ENCODE results near the gene PRR7.

The PRR7 gene

DNA sequence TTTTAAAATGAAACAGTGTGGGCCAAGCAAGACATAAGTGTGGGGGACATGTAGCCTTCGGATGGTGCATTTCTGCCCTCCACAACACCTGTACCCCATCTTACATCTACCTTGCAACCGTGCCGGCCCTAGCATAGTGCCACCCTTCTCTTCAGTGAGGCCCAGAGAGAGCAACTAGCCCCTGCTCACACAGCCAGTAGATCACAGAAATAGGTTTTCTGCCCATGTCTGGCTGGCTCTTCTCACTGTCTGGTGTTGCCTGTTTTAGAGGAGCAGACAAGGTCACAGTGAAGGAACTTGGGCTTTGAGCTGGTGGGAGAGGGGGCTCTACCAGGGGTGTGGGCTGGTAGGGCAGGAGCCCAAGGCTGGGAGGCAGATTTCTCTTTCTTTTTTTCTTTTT is 39.6 kb downstream of the PRR7 start:
- DNase-seq: no peak

GRCh38 chr5:177487144-177487543 is 40.5 kb downstream of the PRR7 start:
- DNase-seq: no peak

GRCh38 chr5:177487975-177488374 is 41.4 kb downstream of the PRR7 start:
- DNase-seq: no peak

DNA sequence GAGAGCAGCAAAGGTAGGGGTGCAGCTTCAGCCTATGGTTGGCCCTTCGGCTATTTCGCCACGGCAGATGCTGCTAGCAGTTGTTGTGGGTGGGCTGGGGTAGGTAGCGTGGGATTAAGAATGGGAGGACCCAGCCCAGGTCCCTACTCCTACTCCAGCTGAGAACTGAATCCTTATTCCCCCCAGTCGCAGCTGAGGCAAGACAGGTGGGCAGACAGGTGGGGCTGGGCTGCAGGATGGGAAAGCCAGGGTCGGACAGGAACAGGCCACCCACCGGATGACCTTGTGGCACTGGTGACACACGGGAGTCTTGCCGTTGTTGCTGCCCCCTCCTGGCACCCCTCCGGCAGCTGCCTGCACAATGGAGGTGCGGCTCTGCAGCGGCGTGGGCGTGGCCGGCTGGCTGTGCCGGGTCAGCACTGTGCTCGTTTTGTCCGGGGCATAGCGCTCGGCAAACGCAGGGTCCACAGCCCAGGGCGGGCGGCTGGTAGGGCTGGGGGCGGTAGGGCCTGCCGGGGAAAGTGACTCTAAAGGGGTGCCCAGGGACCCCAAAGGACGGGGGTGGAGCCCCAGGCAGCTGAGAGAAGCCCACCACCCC is 42.6 kb downstream of the PRR7 start:
- DNase-seq: no peak

DNA sequence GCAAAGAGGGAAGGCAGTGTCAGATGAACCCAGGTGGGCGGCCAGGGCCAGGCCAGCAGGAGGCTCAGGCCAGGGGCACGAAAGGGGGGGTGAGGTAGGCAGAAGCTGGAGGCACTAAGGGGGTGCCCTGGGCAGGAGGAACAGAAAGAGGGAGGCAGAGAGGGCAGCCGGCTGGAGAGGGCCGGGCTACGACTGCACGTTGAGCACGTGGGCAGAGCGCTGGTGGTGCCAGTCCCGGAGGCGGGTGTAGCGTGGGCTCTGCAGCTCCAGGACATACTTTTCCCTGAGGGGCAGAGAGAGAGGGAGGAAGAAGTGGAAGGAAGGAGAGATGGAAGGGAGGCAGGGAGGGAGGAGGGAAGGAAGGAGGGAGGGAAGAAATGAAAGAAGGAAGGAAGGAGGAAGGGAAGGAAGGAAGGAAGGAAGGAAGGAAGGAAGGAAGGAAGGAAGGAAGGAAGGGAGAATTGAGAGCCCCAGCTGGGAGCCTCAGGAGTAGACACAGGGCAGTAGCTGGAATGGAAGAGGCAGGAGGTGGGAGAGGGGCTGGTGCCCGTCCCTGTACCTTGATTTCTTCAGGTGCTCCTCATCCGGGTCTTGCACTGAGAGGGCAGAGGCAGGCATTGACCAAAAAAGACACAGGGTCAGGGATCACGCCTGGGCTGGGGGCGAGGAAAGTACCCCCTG is 43.8 kb downstream of the PRR7 start:
- no peak for DNase-seq

- DNase-seq: no peak
Observed at GRCh38 chr5:177490992-177491391, 44.4 kb downstream of the PRR7 start.

GRCh38 chr5:177491429-177491945 is 44.9 kb downstream of the PRR7 start:
- peak; percentile 80 for DNase-seq

GRCh38 chr5:177491983-177492746 is 45.6 kb downstream of the PRR7 start:
- DNase-seq: no peak

- no peak for DNase-seq
Observed at GRCh38 chr5:177492841-177493240, 46.2 kb downstream of the PRR7 start.

DNA sequence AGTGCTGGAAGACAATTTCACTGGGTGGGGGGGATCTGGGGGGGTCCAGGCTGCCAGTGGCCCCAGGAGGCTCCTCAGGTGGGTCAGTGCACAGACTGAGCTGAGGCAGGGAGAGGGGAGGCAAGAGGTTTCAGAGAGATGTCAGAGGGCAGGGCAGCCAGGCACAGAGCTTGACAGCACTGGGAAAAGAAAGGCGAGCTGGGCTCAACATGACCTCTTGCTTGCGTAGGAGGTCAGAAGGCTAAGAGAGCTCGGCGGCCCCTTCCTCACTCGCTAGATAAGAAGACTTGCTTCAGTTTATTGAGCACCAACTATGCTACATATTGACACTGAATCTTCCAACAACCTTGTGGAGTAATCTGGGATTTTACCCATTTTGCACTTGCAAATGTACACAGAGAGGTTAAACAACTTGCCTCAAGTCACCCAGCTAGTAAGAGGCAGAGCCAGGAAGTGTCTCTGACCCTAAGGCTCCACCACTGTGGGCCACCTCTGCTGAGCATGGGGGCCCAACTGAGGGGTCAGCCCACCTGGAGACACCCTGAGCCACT is 47.3 kb downstream of the PRR7 start:
- DNase-seq: no peak

DNA sequence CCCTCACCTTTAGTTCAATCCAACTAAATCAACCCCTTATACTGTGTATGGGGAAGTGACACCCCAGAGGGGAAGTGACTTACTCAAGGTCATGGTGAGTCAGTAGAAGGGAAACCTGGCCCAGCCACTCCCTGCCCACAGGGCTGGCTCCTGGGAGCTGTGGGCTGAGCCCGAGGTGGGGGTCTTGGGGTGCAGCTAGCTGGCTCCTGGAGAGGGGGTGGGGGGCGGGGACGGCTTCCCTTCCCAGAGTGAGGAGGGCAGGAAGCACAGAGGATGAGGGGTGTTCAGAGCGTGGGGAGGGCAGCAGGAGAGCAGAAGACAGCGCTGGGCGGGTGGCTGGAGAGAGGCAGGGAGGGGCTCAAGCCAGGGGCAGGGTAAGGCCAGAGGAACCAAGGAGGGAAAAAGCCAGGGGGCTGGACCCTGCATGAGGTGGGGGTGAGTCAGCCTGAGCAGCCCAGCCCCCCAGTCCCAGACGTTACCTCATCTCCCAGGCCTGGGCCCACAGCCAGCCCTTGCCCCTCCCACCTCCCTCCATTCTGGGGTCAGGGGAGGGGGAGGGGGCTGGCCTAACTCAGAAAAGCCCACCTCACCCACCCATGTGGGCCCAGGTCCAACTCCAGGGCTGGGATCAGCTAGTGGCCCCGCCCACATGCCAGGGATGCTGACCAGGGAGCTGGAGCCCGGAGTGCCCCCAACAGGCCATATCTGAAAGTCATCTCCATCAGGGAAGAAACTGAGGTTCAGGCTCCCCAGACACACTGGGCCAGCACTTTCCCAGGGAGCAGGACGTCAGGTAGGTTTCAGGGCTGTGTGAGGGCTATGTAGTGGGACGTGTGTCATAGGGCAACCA is 48.0 kb downstream of the PRR7 start:
- DNase-seq: no peak

DNA sequence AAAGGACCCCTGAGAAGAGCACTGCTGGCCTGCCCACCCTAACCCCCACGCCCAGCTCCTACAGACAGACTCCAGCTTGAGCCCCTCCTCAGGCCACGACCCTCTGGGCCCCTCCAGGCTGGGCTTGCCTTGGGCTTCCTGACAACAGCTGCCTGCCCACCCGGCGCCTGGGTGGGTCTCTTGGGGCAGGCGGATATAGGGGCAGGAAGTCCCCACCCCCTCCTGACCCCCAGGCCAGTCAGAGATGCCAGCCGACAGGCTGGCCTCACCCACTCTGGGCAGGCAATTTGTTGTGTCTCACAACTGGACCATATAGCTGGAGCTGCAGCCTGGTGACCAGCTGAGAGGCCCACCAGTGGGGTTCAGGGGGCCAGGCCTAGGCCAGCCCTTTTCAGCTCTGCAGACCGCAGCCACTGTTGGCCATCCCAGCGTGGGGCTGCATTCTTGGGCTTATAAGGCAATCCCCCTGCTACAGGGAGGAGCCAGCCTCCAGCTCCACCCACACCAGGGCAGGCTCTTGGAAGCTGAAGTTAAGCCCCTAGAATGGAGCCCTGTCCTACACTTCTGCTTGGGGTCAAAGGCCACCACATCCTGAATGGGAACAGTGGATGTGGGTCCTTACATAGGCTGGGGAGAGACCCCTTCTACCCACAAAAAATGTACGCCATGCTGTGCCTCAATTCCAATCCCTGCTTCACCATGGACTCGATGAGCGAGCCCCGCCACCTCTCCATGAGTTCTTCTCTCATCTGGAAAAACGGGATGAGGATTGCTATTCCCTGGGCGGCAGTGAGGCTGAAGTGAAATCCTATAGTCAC is 48.8 kb downstream of the PRR7 start:
- peak; percentile 70 for DNase-seq

DNA sequence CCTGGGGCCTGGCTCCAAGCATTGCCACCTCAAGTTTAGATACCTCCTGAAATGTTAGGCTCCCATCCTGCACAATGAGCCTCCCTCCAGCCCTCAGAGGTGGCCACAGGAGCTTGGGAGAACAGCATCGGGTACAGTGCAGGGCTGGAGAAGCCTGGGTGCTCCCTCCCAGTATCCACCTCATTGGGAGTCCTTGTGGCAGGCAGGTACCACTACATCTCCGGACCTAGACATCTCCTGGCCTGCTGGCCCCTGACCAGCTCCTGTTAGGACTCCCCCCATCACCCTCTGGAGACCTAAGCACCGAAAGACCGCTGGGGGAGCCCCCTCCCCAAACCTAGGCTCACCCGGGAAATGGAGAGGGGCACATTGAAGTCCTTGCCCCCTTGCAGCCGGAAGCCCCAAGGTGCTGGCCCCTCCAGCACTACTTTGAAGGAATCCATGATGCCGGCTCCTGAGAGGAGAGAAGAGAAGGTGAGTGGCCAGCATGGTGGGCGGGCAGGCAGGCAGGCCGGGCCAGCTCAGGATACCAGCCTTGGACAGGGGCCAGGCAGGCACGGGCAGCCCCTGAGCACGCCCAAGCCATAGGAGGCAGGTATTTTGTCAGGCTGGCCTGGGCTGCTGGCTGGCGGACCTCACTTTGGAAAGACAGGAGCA is 49.6 kb downstream of the PRR7 start:
- DNase-seq: no peak

GRCh38 chr5:177496727-177497291 is 50.2 kb downstream of the PRR7 start:
- DNase-seq: peak; percentile 81

DNA sequence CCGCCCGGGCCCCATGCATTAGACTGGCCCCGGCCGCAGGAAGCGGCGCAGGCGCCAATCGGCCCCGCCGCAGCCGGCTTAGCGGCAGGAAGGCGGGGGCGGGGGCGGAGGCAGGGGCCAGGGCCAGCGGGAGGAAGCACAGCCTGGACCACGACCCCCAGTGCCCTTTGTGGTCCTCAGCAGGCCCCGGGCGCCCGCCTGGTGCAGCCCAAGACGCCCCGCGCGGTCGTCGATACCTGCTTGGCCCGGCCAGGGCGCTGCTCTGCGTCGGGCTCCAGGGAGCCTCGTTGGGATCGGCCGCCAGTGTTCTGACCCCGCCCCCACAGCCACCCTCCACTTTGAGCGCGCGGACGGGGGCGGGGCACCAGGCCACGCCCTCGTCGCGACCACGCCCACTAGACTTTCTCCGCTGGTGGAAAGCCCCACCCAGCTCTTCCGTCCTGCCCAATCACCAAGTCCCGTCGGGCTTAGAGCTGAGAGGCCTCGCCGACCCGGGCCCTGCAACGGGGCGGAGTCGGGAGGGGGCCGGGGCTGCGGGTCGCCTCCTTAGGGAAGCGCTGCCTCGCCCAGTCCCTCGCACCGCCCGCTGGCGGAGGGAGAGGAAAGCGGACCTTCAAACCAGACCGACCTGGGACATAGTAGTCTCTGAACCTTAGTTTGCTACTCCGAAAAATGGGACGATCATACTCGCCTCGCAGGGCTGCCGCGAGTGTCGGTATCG is 50.8 kb downstream of the PRR7 start, which contains the start of gene PDLIM7:
TSS of gene PDLIM7 (minus strand) at position 313 of the 721 bp plus-strand sequence. CDS start 1,092 bp downstream, outside the sequence.
- DNase-seq: peak; percentile 99

GRCh38 chr5:177498013-177498787 is 51.6 kb downstream of the PRR7 start:
- DNase-seq: no peak

DNA sequence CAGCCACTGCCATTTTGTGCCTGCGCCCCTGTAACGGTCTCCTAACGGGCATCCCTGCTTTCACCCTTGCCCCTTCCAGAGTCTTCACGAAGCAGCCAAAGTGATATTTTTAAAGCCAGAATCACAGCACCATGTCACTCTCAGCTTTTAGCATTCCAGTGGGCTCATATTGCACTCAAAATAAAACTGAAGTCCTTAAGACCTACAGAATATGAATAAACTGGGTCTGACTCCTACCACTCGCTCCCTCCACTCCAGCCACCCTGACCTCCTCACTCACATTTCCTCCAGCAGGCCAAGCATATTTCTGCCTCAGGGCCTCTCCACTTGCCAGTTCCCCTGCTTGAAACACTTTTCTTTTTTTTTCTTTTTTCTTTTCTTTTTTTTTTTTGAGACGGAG is 53.2 kb downstream of the PRR7 start:
- no peak for DNase-seq

DNA sequence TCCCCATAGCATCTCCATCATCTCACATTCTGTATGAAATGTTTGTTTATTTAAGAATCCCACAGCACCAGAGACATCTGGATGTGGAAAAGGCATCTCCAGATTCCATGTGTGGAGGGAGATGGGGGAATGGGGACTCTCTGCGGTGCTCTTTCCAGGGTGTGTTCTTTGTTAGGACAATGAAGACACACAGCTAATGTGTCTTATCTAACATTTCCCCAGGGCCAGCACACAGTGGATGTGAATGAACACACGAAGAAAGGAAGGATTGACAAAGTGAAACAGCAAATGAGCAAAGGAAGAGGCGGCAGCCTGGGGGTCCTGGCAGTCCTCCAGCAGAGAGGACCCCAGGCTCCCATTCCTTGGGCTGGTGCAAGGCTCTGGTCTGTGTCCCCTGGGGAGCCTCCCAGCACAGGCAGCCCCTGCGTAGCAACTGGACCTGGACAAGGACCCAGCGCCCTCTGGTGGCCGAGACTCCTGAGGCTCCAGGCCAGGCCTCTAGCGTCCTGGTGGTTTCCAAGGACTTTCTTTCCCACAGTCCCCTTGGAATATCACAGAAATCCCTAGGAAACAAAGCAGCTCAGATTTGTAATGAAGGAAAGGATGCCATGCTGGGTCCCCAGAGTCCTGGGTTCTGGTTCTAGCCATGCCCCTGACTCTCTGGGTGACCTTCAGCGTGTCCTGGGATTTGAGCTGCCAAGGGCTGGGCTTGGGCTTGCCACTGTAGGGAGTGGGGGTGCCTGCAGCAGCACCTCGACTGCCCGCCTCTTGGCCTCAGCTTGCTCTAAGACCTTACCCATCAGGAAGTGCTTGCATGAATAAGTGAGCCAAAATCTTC is 54.3 kb downstream of the PRR7 start:
- peak; percentile 91 for DNase-seq

Measured in retina (tissue), 1 donor.